Measurements from ENCODE around the gene LSP1.
A peak's percentile ranks its signal among the peaks of the same experiment; 100 is the strongest.
"Not testable (repeated sequence)": the region's sequence is repeated elsewhere in the genome, so short reads cannot be mapped to it uniquely, and the experiment has no call there.

LSP1 gene

DNA sequence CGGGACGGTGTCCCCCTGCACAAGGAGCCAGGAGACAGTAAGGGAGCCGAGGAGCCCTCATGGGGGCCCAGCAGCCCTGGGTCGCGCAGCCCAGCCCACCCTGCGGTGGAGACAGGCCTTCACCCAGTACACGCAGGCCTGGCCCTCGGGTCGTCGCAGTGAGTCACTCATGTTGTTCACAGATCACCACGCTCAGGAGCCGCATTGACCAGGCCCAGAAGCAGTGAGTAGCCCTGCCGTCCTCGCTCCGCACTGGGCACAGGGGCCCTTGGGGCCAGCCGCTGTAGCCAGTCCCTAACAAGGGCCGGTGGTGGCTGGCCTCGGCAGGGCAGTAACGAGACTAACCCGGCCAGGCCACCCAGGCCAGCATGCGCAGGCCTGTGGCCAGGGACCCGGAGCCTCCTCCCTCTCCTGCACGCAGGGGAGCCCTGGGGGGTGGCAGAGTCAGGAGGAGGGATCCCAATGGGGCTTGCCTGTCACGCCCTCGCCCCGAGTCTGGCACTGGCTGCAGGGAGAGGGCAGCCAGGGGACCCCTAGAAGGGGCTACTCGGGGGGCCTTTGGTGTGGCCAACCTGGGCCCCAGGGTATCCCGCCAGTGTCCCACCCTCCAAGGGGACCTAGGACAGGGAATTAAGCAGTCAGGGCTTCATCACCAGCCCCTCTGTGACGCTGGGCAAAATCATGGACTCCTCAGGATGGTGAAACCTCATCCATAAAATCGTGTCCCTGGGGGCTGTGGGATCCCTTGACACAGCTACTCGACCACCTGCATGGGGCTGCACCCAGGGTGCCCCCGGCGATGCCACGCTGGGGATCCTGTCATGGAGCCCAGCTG lies 84.1 kb downstream of the LSP1 start:
- no peak for TF ChIP-seq GATA1 (IDR thresholded peaks at IDR 0.05; ENCODE audit: low read depth, low read length)
- no peak for TF ChIP-seq POLR2A (IDR thresholded peaks at IDR 0.05; ENCODE audit: low read length)
- DNase-seq: no peak

DNA sequence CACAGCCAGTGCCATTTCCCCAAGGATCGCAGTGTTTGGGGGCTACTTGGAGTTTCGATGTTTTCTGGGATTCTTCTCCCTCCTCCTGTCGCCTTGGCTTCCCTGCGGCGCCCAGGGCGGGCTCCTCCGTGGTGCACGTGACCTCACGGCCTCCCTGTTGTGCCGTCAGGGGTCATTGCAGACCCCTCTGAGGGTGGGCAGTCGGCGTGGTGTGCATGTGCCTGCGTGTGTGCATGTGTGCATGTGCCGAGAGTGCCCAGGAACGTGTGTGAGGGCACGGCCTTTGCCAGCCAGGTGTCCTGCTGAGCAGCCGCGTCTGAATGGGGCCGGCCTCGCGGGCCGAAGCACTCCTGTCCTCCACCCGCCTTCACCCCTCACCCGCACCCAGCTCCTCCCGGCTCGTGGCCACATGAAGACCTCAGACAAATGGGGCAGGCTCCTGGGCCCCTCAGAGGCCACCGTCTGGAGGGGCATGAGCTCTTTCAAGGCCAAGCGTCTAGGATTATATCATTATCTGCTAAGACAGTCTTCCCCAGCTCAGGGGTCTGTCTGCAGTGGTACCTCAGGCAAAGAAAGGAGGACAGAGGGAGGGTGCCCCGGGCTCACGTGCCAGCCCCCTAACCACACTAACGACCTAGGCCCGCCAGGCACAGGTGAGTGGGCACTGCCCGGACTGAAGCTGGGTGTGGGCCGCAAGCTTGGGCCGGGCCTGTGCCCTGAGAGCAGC lies 84.9 kb downstream of the LSP1 start:
- TF ChIP-seq GATA1 (IDR thresholded peaks at IDR 0.05; ENCODE audit: low read depth, low read length) (no peak), POLR2A (IDR thresholded peaks at IDR 0.05; ENCODE audit: low read length) (no peak)
- DNase-seq: no peak

DNA sequence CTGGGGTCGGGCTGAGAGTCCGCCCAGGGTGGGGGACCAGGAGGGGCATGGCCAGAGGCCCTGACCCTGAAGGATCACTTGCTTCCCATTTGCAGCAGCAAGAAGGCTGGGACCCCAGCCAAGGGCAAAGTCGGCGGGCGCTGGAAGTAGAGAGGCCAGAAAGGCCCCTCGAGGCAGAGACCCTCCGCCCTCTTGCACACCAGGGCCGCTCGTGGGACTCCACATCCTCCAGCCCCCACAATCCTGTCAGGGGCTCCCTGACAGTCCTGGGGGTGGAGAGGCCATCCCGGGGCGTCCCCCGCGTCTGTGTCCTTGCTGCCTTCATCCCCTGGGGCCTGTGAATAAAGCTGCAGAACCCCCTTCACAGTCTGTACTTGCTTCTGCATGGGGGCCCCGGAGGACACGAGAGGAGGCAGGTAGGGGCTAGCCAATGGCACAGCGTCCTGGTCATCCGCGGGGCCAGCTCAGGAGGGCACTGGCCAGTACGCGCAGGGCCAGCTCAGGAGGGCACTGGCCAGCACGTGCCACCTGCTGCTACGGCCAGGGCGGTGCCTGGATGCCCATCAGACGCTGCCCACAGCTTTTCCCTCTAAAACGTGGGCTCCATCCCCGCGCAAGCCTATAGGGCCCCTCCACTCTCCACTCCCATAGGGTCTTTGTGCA lies 85.6 kb downstream of the LSP1 start:
- DNase-seq: no peak
- no peak for TF ChIP-seq GATA1 (IDR thresholded peaks at IDR 0.05; ENCODE audit: low read depth, low read length)
- TF ChIP-seq POLR2A (IDR thresholded peaks at IDR 0.05; ENCODE audit: low read length): no peak

DNA sequence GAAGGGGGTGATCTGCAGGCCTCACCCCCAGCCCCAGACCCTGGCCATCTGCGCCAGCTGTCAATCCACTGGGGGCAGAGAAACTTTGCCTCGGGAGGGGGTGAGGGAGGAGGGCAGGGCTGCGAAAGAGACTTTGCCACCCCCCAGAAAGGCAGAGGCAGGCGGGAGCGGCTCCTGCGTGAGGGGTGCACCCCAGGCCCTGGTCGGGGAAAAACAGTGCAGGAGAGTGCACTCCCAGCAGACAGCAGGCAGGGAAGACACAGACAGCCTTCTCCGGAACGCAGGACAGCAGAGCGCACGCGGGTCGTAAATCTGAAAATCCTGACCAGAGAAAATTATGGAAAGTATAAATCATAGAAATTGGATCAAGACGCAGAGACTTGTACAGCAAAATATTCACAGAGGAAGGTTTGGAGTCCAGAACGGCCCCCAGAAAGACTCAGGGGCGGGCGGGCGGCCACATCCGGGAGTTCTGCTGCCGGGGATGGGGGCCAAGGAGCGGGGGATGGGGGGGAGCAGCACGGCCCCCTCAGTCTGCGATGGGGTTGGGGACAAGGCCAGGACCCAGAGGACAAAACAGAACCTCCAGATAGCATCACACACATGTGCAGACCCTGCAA lies 86.2 kb downstream of the LSP1 start:
- TF ChIP-seq GATA1 (IDR thresholded peaks at IDR 0.05; ENCODE audit: low read depth, low read length) (no peak), POLR2A (IDR thresholded peaks at IDR 0.05; ENCODE audit: low read length) (no peak)
- peak in 1 of 2 experiments; percentile 30 for DNase-seq

DNA sequence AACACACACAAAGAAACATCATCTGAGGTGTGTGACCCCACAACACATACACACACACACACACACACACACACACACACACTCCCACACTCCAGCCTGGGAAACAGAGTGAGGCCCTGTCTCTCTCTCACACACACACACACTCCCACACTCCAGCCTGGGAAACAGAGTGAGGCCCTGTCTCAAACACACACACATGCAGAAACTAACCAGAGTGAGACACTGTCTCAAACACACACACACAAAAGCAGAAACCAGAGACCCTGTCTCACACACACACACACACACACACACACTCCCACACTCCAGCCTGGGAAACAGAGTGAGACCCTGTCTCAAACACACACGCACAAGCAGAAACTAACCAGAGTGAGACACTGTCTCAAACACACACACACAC lies 86.9 kb downstream of the LSP1 start:
- not testable (repeated sequence) for DNase-seq
